Spleen (tissue), 7 donors: Measurements from ENCODE around the gene FBN3.

ENCODE experiments used
- CTCF ChIP-seq, 11 experiments: fragments of 200-600 bp in 7 of 11; fragments of 450-650 bp in 4 of 11; sonication (generic) in 4 of 11; IDR thresholded peaks in 8 of 11; conservative IDR thresholded peaks in 3 of 11; 1 replicate in 7 of 11; 2 replicates in 4 of 11; pipeline versions ENCODE4 v1.4.0 to v1.8.0; 2016 to 2021; ENCODE audit warnings: antibody characterized with exemption in 11 of 11, inconsistent platforms in 4 of 11, mild to moderate bottlenecking in 1 of 11
- POLR2AphosphoS5 ChIP-seq, 3 donors: sonication (generic); formaldehyde crosslinking; IDR thresholded peaks; one replicate each; pipeline ENCODE4 v1.5.1; 2017; ENCODE audit warnings: antibody characterized with exemption in 3 of 3
- donor health status: DM: no; HTN: no; CAD: no; lungs with moderate emphysema.
- donor health status: DM: no; HTN: no; CAD: no.
- donor health status: DM: no; HTN: no; CAD: no.

GRCh38 chr19:8127311-8127710 is 22.1 kb downstream of the FBN3 start:
- no peak for TF ChIP-seq POLR2AphosphoS5 (IDR thresholded peaks at IDR 0.05)
- no peak for TF ChIP-seq CTCF (IDR thresholded peaks at IDR 0.05 in 8 of 11, conservative IDR thresholded peaks at IDR 0.05 in 3 of 11)
